HEK293 (cell line): ENCODE results near the gene BOK.

Source experiments
- CTCF ChIA-PET: fragments of 350-600 bp; formaldehyde crosslinking; extraction: SDS; loops from one replicate; lab custom pipeline; 2021; ENCODE audit warnings: antibody characterized with exemption; lab: Yijun Ruan, JAX
- POLR2A ChIA-PET: fragments of 300-600 bp; formaldehyde crosslinking; extraction: SDS; loops from one replicate; lab custom pipeline; 2020; ENCODE audit warnings: antibody characterized with exemption, inconsistent platforms; lab: Yijun Ruan, JAX
- H3K27ac ChIP-seq: fragments of 200-500 bp; sonication (Bioruptor generic); 2 replicates; pipeline ENCODE4 v1.5.1; 2014; ENCODE audit warnings: low read depth, low read length, control low read depth, inconsistent platforms; ENCODE audit errors: extremely low read depth
- H3K36me3 ChIP-seq, 2 experiments: fragments of 200-500 bp in 1 of 2; sonication (Bioruptor generic) in 1 of 2; 1 replicate in 1 of 2; 2 replicates in 1 of 2; pipeline ENCODE4 v1.5.1; 2014 to 2017; ENCODE audit warnings: inconsistent platforms in 2 of 2, low read length in 2 of 2; ENCODE audit not compliant: control insufficient read depth in 2 of 2, insufficient read depth in 1 of 2
- H3K4me1 ChIP-seq: fragments of 200-500 bp; sonication (Bioruptor generic); 2 replicates; pipeline ENCODE4 v1.5.1; 2014; ENCODE audit warnings: mild to moderate bottlenecking, low read length, inconsistent platforms; ENCODE audit not compliant: control insufficient read depth, insufficient read depth
- H3K4me3 ChIP-seq: 2 replicates; pipeline ENCODE4 v1.5.1; 2011; ENCODE audit warnings: low read depth, mild to moderate bottlenecking, control low read depth, low read length, moderate library complexity
- H3K9me3 ChIP-seq: fragments of 200-500 bp; sonication (Bioruptor generic); 2 replicates; pipeline ENCODE4 v1.5.1; 2014; ENCODE audit warnings: low read depth, low read length, inconsistent platforms; ENCODE audit not compliant: control insufficient read depth, insufficient read depth
- CTCF ChIP-seq: fragments of 450-650 bp; formaldehyde crosslinking; IDR thresholded peaks from 2 replicates; pipeline ENCODE4 v1.5.1; 2016; ENCODE audit warnings: missing biosample characterization, missing genetic modification characterization
- EGR2 ChIP-seq: fragments of 450-650 bp; formaldehyde crosslinking; IDR thresholded peaks from 2 replicates; pipeline ENCODE4 v1.5.1; 2016; ENCODE audit warnings: low read depth, missing biosample characterization, missing genetic modification characterization
- HOXD13 ChIP-seq: sonication (generic); formaldehyde crosslinking; IDR thresholded peaks from 2 replicates; pipeline ENCODE4 v1.8.0; 2022; ENCODE audit warnings: missing genetic modification reagents, borderline replicate concordance
- REST ChIP-seq: fragments of 450-650 bp; formaldehyde crosslinking; IDR thresholded peaks from 2 replicates; pipeline ENCODE4 v1.5.1; 2016; ENCODE audit warnings: missing biosample characterization, missing genetic modification characterization
- SP2 ChIP-seq: fragments of 450-650 bp; formaldehyde crosslinking; IDR thresholded peaks from 2 replicates; pipeline ENCODE4 v1.5.1; 2016; ENCODE audit warnings: missing biosample characterization, missing genetic modification characterization
- ZBTB17 ChIP-seq: fragments of 450-650 bp; formaldehyde crosslinking; IDR thresholded peaks from 2 replicates; pipeline ENCODE4 v1.5.1; 2016; ENCODE audit warnings: missing biosample characterization, missing genetic modification characterization
- ZFHX2 ChIP-seq: fragments of 450-650 bp; formaldehyde crosslinking; conservative IDR thresholded peaks from 2 replicates; pipeline ENCODE4 v1.5.1; 2016; ENCODE audit warnings: missing biosample characterization, missing genetic modification characterization
- ZNF140 ChIP-seq: fragments of 450-650 bp; formaldehyde crosslinking; IDR thresholded peaks from 2 replicates; pipeline ENCODE4 v1.5.1; 2016; ENCODE audit warnings: missing biosample characterization, missing genetic modification characterization
- ZNF2 ChIP-seq: fragments of 450-650 bp; formaldehyde crosslinking; IDR thresholded peaks from 2 replicates; pipeline ENCODE4 v1.5.1; 2016; ENCODE audit warnings: missing biosample characterization, missing genetic modification characterization
- ZNF221 ChIP-seq: fragments of 450-650 bp; formaldehyde crosslinking; IDR thresholded peaks from 2 replicates; pipeline ENCODE4 v1.5.1; 2017; ENCODE audit warnings: missing biosample characterization, missing genetic modification characterization, borderline replicate concordance
- ZNF335 ChIP-seq: fragments of 450-650 bp; formaldehyde crosslinking; conservative IDR thresholded peaks from 2 replicates; pipeline ENCODE4 v1.5.1; 2016; ENCODE audit warnings: missing biosample characterization, missing genetic modification characterization
- ZNF514 ChIP-seq: fragments of 450-650 bp; formaldehyde crosslinking; IDR thresholded peaks from 2 replicates; pipeline ENCODE4 v1.5.1; 2016; ENCODE audit warnings: missing biosample characterization, missing genetic modification characterization
- ZNF560 ChIP-seq: fragments of 450-650 bp; formaldehyde crosslinking; IDR thresholded peaks from 2 replicates; pipeline ENCODE4 v1.5.1; 2017; ENCODE audit warnings: missing biosample characterization, missing genetic modification characterization, borderline replicate concordance
- ZNF76 ChIP-seq: fragments of 450-650 bp; formaldehyde crosslinking; IDR thresholded peaks from 2 replicates; pipeline ENCODE4; 2016; ENCODE audit warnings: low read depth, missing biosample characterization, missing genetic modification characterization, borderline replicate concordance

Gene BOK

DNA sequence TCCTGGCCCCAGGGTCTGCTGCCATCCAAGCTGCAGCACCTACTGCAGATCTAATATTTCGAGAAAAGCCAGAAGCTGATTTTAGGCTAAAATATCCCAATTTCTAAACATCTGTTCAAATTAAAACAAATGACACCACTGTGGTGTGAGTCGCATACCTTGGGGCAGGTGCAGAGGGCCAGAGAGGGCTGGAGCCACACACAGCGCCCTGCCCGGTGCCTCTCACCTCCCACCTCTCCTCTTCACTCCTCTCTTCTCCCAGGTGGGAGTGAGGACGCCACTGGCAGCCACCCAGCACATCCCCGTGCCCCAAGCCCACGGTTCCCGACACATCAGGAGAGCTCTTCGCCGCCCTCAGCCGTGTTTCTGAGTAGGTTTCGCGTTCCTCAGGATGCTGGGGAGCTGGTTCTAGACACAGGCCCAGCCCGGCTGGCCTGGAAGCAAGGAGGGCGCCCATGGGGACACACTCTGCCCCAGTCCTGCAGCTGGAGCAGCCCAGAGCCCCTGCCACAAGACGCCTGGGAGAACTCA, 57.0 kb downstream of the BOK start:
- CTCF ChIA-PET = interaction anchor here (1.1 kb wide), 1 partner anchor 17 kb away, joined by 6 read pairs; no protein-coding TSS in a partner anchor
- no peak overlapping the region for H3K4me3 ChIP-seq
- no peak overlapping the region for H3K27ac ChIP-seq
- no peaks in the 10 kb centered on the region for H3K9me3 ChIP-seq
- peaks cover 4 to 26% of the 10 kb centered on the region in 2 experiments; a peak in 2 of 3 replicates for H3K36me3 ChIP-seq
- H3K4me1 ChIP-seq = peaks cover 6% of the 10 kb centered on the region
- peak; percentile 56 for TF ChIP-seq ZFHX2
- TF ChIP-seq ZNF335 (tag by site-specific recombination) = no peak
- peak; percentile 59; the same call in 1 of the 2 replicates for TF ChIP-seq EGR2 (tag by site-specific recombination)
- POLR2A ChIA-PET = no interaction called here

DNA sequence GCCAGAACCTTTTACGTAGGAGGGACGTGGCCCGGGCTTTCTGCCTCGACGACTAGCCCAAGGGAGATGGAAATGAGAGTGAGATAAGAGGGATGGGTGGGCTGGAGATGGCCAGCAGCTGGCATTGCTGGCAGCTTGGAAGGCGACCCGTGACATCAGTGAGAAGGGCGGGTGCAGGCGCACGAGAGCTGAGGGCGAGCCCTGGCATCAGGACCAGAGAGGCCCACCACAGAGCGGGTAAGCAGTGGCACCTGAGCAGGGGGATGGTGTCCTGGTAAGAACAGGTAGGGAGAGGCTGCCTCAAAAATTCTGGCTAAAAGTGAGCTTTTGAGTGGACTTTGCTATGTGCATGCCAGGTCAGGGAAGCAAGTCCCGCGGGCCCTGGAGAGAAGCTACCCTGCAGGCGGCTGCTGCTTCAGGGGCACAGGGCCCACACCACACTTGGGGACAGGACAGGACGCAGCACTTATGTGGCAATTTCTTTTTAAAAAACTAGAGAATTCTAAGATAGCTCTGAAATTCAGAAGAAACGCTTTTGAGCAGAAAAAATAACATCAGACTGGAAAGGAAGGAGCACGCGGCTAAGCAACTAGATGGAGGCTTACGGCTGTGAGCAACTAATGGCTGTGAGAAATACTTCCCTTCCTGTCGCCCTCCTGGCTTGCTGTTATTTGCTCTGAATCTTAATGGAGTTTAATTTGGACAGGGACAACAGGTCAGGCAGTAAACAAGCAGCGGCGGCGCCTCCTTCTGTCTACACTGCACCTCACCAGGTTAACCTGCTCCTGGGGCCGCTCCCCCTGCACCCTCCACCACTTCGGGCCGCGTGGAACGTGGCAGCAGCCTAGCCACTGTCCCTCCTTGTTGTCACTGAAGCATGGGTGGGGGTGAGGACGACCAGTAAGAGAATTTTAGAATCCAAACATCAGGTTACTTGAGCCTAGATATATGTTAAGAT, 57.9 kb downstream of the BOK start:
- TF ChIP-seq ZNF140 (no peak), HOXD13 (CRISPR knock-in tag) (no peak), ZNF221 (tag by site-specific recombination) (no peak), ZNF2 (tag by site-specific recombination) (no peak)
- POLR2A ChIA-PET = no interaction called here
- Histone ChIP-seq H3K27ac (no peak overlapping the region), H3K4me3 (no peak overlapping the region), H3K36me3 (peaks cover 4 to 28% of the 10 kb centered on the region in 2 experiments; a peak in 2 of 3 replicates), H3K9me3 (no peaks in the 10 kb centered on the region), H3K4me1 (peaks cover 4% of the 10 kb centered on the region)
- CTCF ChIA-PET = interaction anchor here (0.6 kb wide), 1 partner anchor 49 kb away, joined by 3 read pairs; no protein-coding TSS in a partner anchor

- TF ChIP-seq ZNF560 = no peak
- 0 out of 2 replicates have a peak, but pooled peaks have one; percentile 9 for TF ChIP-seq SP2
- TF ChIP-seq CTCF (tag by site-specific recombination) = no peak
- TF ChIP-seq ZNF514 = no peak
- TF ChIP-seq ZBTB17 = peak; percentile 45; the same call in 1 of the 2 replicates
- peak; percentile 56; the same call in 1 of the 2 replicates for TF ChIP-seq ZNF76 (tag by site-specific recombination)
- 0 out of 2 replicates have a peak, but pooled peaks have one; percentile 13 for TF ChIP-seq ZNF335 (tag by site-specific recombination)
- peak; percentile 50; the same call in 1 of the 2 replicates for TF ChIP-seq REST (tag by site-specific recombination)
- TF ChIP-seq, all 188 proteins: peak for 5
- ChIA-PET CTCF (interaction anchor here (0.7 kb wide), 1 partner anchor 289 kb away, joined by 3 read pairs; no protein-coding TSS in a partner anchor), POLR2A (interaction anchor here (0.5 kb wide), 1 partner anchor 227 kb away, joined by 6 read pairs; no protein-coding TSS in a partner anchor)
- Histone ChIP-seq H3K27ac (no peak overlapping the region), H3K4me1 (peaks cover 4% of the 10 kb centered on the region), H3K9me3 (no peaks in the 10 kb centered on the region), H3K4me3 (no peak overlapping the region), H3K36me3 (peaks cover 8 to 23% of the 10 kb centered on the region in 2 experiments; a peak in 2 of 3 replicates)
These were observed 59.0 kb downstream of the BOK start for GRCh38 chr2:241617431-241618154.
